K562 (cell line): ENCODE results near the gene HNMT. TPM values are rescaled to one million over a fixed set of nuclear protein-coding genes. Genes with fewer than 3 reads are reported as not detected.

Source experiments
- ATAC-seq: fragments of 200-7000 bp; cut with Tn5 transposase; 3 replicates; pipeline ENCODE4 v1.9.1; 2020; ENCODE audit warnings: moderate library complexity
- Bru-seq: library from RNA; stranded (reverse); fragments of 400-500 nt; gene quantifications from one replicate; lab custom pipeline; 2021; lab: Mats Ljungman, UMichigan
- BruChase-seq, 2 experiments: library from RNA; stranded (reverse); fragments of 400-500 nt; gene quantifications; one replicate each; lab custom pipeline; 2021; lab: Mats Ljungman, UMichigan
- BruUV-seq: library from RNA; stranded (reverse); fragments of 400-500 nt; replicated peaks from 2 replicates; lab custom pipeline; 2021; lab: Mats Ljungman, UMichigan
- CTCF ChIA-PET: fragments of 300-600 bp; formaldehyde crosslinking; extraction: SDS; loops from one replicate; lab custom pipeline; 2021; ENCODE audit warnings: low intra/inter-chr PET ratio; lab: Yijun Ruan, JAX
- POLR2A ChIA-PET: fragments of 300-600, 350-650 bp; sonication (Branson Sonifier 250); formaldehyde crosslinking; extraction: SDS; loops from one replicate; lab custom pipeline; 2021; ENCODE audit warnings: antibody characterized with exemption, inconsistent platforms; lab: Yijun Ruan, JAX
- DNase-seq, 4 experiments: peaks; one replicate each; pipeline versions ENCODE4 v3.0.0 to v3.0.0-alpha.2; 2011 to 2018; ENCODE audit warnings: low spot score in 3 of 4, mixed read lengths in 3 of 4; ENCODE audit errors: extremely low read depth in 1 of 4
- FAIRE-seq: peaks from 2 replicates; lab custom pipeline; 2011; peaks lifted over from hg19 to GRCh38; lab: Jason Lieb, UNC
- H2AFZ ChIP-seq: 2 replicates; pipeline ENCODE4 v1.6.0; 2011; ENCODE audit warnings: low read depth, low read length, control low read depth, inconsistent platforms
- H3K27ac ChIP-seq: fragments of 200-600 bp; 3 replicates; pipeline ENCODE4 v1.8.0; 2011; ENCODE audit warnings: low read depth, mild to moderate bottlenecking, control low read depth, inconsistent platforms, low read length, moderate library complexity, mixed read lengths; ENCODE audit errors: extremely low read depth
- H3K27me3 ChIP-seq, 2 experiments: fragments of 300-600 bp in 1 of 2; 2 replicates in 1 of 2; 3 replicates in 1 of 2; pipeline versions ENCODE4 v1.6.0 to v1.8.0; 2011; ENCODE audit warnings: inconsistent platforms in 2 of 2, low read length in 2 of 2, mild to moderate bottlenecking in 1 of 2, mixed read lengths in 1 of 2, moderate library complexity in 1 of 2; ENCODE audit not compliant: control insufficient read depth in 2 of 2, insufficient read depth in 2 of 2
- H3K36me3 ChIP-seq: fragments of 300-600 bp; 3 replicates; pipeline ENCODE4 v1.8.0; 2011; ENCODE audit warnings: mild to moderate bottlenecking, low read length, inconsistent platforms; ENCODE audit not compliant: control insufficient read depth, insufficient read depth
- H3K4me1 ChIP-seq, 2 experiments: fragments of 200-600 bp in 1 of 2; replicated peaks in 1 of 2; 2 replicates in 1 of 2; 3 replicates in 1 of 2; pipeline versions ENCODE4 v1.5.1 to v1.8.0; 2011; ENCODE audit warnings: inconsistent platforms in 2 of 2, low read length in 2 of 2, mild to moderate bottlenecking in 1 of 2, mixed read lengths in 1 of 2, moderate library complexity in 1 of 2; ENCODE audit not compliant: control insufficient read depth in 2 of 2, insufficient read depth in 2 of 2
- H3K4me2 ChIP-seq: 2 replicates; pipeline ENCODE4 v1.6.1; 2011; ENCODE audit warnings: low read length, control low read depth, inconsistent platforms, mixed read lengths; ENCODE audit not compliant: insufficient read depth
- H3K4me3 ChIP-seq: fragments of 200-600 bp; sonication (generic), shearing (Covaris generic); 2 replicates; pipeline ENCODE4 v1.5.1; 2016; ENCODE audit warnings: control low read depth, inconsistent platforms
- H3K79me2 ChIP-seq: fragments of 200-600 bp; 3 replicates; pipeline ENCODE4 v1.8.0; 2011; ENCODE audit warnings: low read length, inconsistent platforms; ENCODE audit not compliant: control insufficient read depth, insufficient read depth
- H3K9ac ChIP-seq, 2 experiments: 2 replicates each; pipeline versions ENCODE4 v1.6.0 to v1.6.1; 2011; ENCODE audit warnings: low read depth in 2 of 2, low read length in 2 of 2, control low read depth in 1 of 2, inconsistent platforms in 1 of 2, mild to moderate bottlenecking in 1 of 2, mixed read lengths in 1 of 2; ENCODE audit not compliant: insufficient read depth in 1 of 2
- H3K9me1 ChIP-seq: one replicate; pipeline ENCODE4 v1.6.0; 2011; ENCODE audit warnings: inconsistent platforms, mild to moderate bottlenecking, low read length, moderate library complexity; ENCODE audit not compliant: control insufficient read depth, insufficient read depth
- H3K9me3 ChIP-seq: replicated peaks from 2 replicates; pipeline ENCODE4 v1.5.1; 2011; ENCODE audit warnings: low read depth, low read length, inconsistent platforms; ENCODE audit not compliant: control insufficient read depth, insufficient read depth
- H4K20me1 ChIP-seq: replicated peaks from 2 replicates; pipeline ENCODE4 v1.6.1; 2011; ENCODE audit warnings: low read length, inconsistent platforms, mixed read lengths; ENCODE audit not compliant: control insufficient read depth, insufficient read depth
- ARID1B ChIP-seq: fragments of 450-650 bp; IDR thresholded peaks from 2 replicates; pipeline ENCODE4 v1.6.1; 2016; ENCODE audit warnings: antibody characterized with exemption, mild to moderate bottlenecking, inconsistent platforms
- CREM ChIP-seq: IDR thresholded peaks from 2 replicates; pipeline ENCODE4 v1.6.1; 2014; ENCODE audit warnings: antibody characterized with exemption, low read depth
- CXXC5 ChIP-seq: fragments of 250-450 bp; sonication (Bioruptor Pico); IDR thresholded peaks from 2 replicates; pipeline ENCODE4 v1.8.0; 2022; ENCODE audit warnings: inconsistent platforms, mild to moderate bottlenecking, moderate library complexity
- MIER1 ChIP-seq: fragments of 450-650 bp; IDR thresholded peaks from 2 replicates; pipeline ENCODE4 v1.6.1; 2016; ENCODE audit warnings: antibody characterized with exemption, mild to moderate bottlenecking, low read depth
- MXI1 ChIP-seq: IDR thresholded peaks from 2 replicates; pipeline ENCODE4 v1.6.1; 2011; ENCODE audit warnings: low read depth, mild to moderate bottlenecking, improper control_type of control experiment, low read length
- MYNN ChIP-seq, 2 experiments: sonication (generic); formaldehyde crosslinking in 1 of 2; IDR thresholded peaks; 2 replicates each; pipeline versions ENCODE4 v1.5.0 to v1.6.1; 2016 to 2020; ENCODE audit warnings: antibody characterized with exemption in 1 of 2, missing genetic modification reagents in 1 of 2
- POLR3A ChIP-seq: IDR thresholded peaks from 2 replicates; pipeline ENCODE4 v1.6.1; 2011; ENCODE audit warnings: borderline replicate concordance, mild to moderate bottlenecking, moderate library complexity; ENCODE audit not compliant: insufficient read length, insufficient read depth; ENCODE audit errors: extremely low read depth
- RBM25 ChIP-seq: fragments of 200-400 bp; formaldehyde crosslinking; IDR thresholded peaks from 2 replicates; pipeline ENCODE4 v1.6.1; 2018; ENCODE audit warnings: low read length, low read depth, moderate library complexity; ENCODE audit not compliant: severe bottlenecking
- ZBTB1 ChIP-seq: sonication (generic); formaldehyde crosslinking; IDR thresholded peaks from 2 replicates; pipeline ENCODE4 v1.8.1; 2023; ENCODE audit warnings: missing genetic modification reagents, low read depth, mild to moderate bottlenecking, borderline replicate concordance
- ZNF124 ChIP-seq: sonication (generic); formaldehyde crosslinking; IDR thresholded peaks from 2 replicates; pipeline ENCODE4 v1.8.1; 2022; ENCODE audit warnings: missing genetic modification reagents
- ZNF184 ChIP-seq: sonication (generic); formaldehyde crosslinking; IDR thresholded peaks from 2 replicates; pipeline ENCODE4 v1.5.0; 2020; ENCODE audit warnings: missing genetic modification reagents
- ZNF699 ChIP-seq: fragments of 250-450 bp; sonication (Bioruptor Pico); IDR thresholded peaks from 2 replicates; pipeline ENCODE4 v1.8.0; 2021; ENCODE audit warnings: mild to moderate bottlenecking, moderate library complexity; ENCODE audit not compliant: insufficient replicate concordance
- WGBS: fragments of 100-300 bp; shearing (Covaris generic); methylation state at CpG from one replicate; pipeline ENCODE4 v1.1.6; 2016; ENCODE audit warnings: low coverage, mixed read lengths; ENCODE audit not compliant: insufficient coverage; ENCODE audit errors: missing lambda C conversion rate; 5-methylcytosine and 5-hydroxymethylcytosine counted together
- in situ Hi-C: fragments of 300-500 bp; cut with MboI; formaldehyde crosslinking; loops from 4 replicates; pipeline ENCODE4 v1.15.0; 2018; ENCODE audit warnings: inconsistent platforms, mixed read lengths
- intact Hi-C: fragments of 100-400 bp; cut with micrococcal nuclease; formaldehyde crosslinking; loops from 2 replicates; pipeline ENCODE4 v1.14.2; 2022
- long read RNA-seq, 3 experiments: library from polyadenylated mRNA in 2 of 3; library from RNA in 1 of 3; unstranded in 2 of 3; stranded (forward) in 1 of 3; transcript quantifications; one replicate each; pipeline ENCODE4 v2.0.0, GENCODE V29; 2019 to 2022
- polyA minus RNA-seq, 3 experiments: library from RNA; depleted of rRNA, polyadenylated mRNA; stranded (reverse); fragments of >200 nt; gene quantifications; 2 replicates each; pipeline ENCODE4 v1.2.3, GENCODE V29; 2011
- polyA plus RNA-seq, 8 experiments: library from polyadenylated mRNA; depleted of rRNA in 4 of 8; stranded (reverse) in 5 of 8; unstranded in 3 of 8; fragments of >200 nt; fragmentation: Nextera tagmentation in 2 of 8; fragmentation: Illumina TruSeq in 1 of 8; extraction: Ambion mirVana in 2 of 8; extraction: Trizol in 1 of 8; gene quantifications; 2 replicates each; pipeline versions ENCODE4 v1.2.1 to v1.2.3, GENCODE V29; 2011 to 2014; ENCODE audit warnings: inconsistent platforms in 1 of 8, missing spikeins in 1 of 8
- total RNA-seq, 7 experiments: library from RNA; depleted of rRNA in 6 of 7; stranded (reverse); fragments of >200 nt in 6 of 7; fragmentation: Illumina TruSeq in 2 of 7; extraction: Trizol in 2 of 7; gene quantifications; 2 replicates each; pipeline versions ENCODE4 v1.2.1 to v1.2.3, GENCODE V29; 2011 to 2021; ENCODE audit warnings: low replicate concordance in 1 of 7
- TF ChIP-seq, protein P1 (sequence below): fragments of 450-650 bp; IDR thresholded peaks from 2 replicates; pipeline ENCODE4 v1.6.1; 2016; ENCODE audit warnings: low read depth, mild to moderate bottlenecking, moderate library complexity
- TF ChIP-seq, protein P2 (sequence below), 2 experiments: IDR thresholded peaks; 2 replicates each; pipeline ENCODE4 v1.6.1; 2011; ENCODE audit warnings: borderline replicate concordance in 1 of 2, control low read depth in 1 of 2, low read depth in 1 of 2, low read length in 1 of 2, mild to moderate bottlenecking in 1 of 2, mixed read lengths in 1 of 2, moderate library complexity in 1 of 2; ENCODE audit not compliant: insufficient read depth in 1 of 2, insufficient read length in 1 of 2, poor library complexity in 1 of 2, severe bottlenecking in 1 of 2; ENCODE audit errors: extremely low read depth in 1 of 2

The HNMT gene
- total RNA-seq (2011; cell fraction: chromatin; rRNA removed; ENCODE audit: low replicate concordance): 3.5 and 3.7 TPM in 2 replicates
- total RNA-seq (2011; cell fraction: nucleolus; rRNA removed): 1.3 TPM in 1 of 2 replicates, not detected in the other
- total RNA-seq (2011; cell fraction: nucleoplasm; rRNA removed): 0.66 and 1.5 TPM in 2 replicates
- total RNA-seq (2014; rRNA removed): 3.5 and 5.2 TPM in 2 replicates
- 7.6 and 8.5 TPM in 2 replicates for total RNA-seq (2014; rRNA removed; fragmentation: Illumina TruSeq; extraction: Trizol)
- total RNA-seq (2015; rRNA removed; fragmentation: Illumina TruSeq; extraction: Trizol): 10.7 and 12.5 TPM in 2 replicates
- total RNA-seq (2021): 2.8 and 3.1 TPM in 2 replicates
- 2.9 and 10.9 TPM in 2 replicates for polyA plus RNA-seq (2011; rRNA removed)
- polyA plus RNA-seq (2011; cell fraction: cytosol; rRNA removed): 2.3 and 2.6 TPM in 2 replicates
- 1.8 and 2.6 TPM in 2 replicates for polyA plus RNA-seq (2011; cell fraction: nucleus; rRNA removed)
- 7.2 and 12.0 TPM in 2 replicates for polyA plus RNA-seq (2012)
- 4.8 and 5.8 TPM in 2 replicates for polyA plus RNA-seq (2014; fragmentation: Illumina TruSeq; extraction: Trizol)
- 1 to 10 TPM; 5.3 TPM for polyA plus RNA-seq (2014; fragmentation: Nextera tagmentation; extraction: Ambion mirVana)
- 4.9 and 7.3 TPM in 2 replicates for polyA plus RNA-seq (2014; rRNA removed)
- polyA minus RNA-seq (2011; rRNA and poly(A)+ RNA removed): 4.5 and 7.1 TPM in 2 replicates
- 3.3 TPM in 1 of 2 replicates, not detected in the other for polyA minus RNA-seq (2011; cell fraction: cytosol; rRNA and poly(A)+ RNA removed)
- 1.3 and 1.5 TPM in 2 replicates for polyA minus RNA-seq (2011; cell fraction: nucleus; rRNA and poly(A)+ RNA removed)
- percentile 40 among the genes with signal in this experiment for Bru-seq, nascent RNA
- percentile 39 among the genes with signal in this experiment for BruChase-seq, experiment 1, labeled RNA remaining after a 2-hour chase
- percentile 35 among the genes with signal in this experiment for BruChase-seq, experiment 2, labeled RNA remaining after a 6-hour chase
- long read RNA-seq, experiment 1, partial matches to known transcripts: 0 of 3 reads
- long read RNA-seq, experiment 1, other reads (novel, unspliced or antisense): 1 of 3 reads
- long read RNA-seq, experiment 2, partial matches to known transcripts: 0 of 10 reads
- long read RNA-seq, experiment 2, other reads (novel, unspliced or antisense): 6 of 10 reads
- long read RNA-seq, experiment 3, partial matches to known transcripts: 0 of 1 reads
- long read RNA-seq, experiment 3, other reads (novel, unspliced or antisense): 0 of 1 reads

DNA sequence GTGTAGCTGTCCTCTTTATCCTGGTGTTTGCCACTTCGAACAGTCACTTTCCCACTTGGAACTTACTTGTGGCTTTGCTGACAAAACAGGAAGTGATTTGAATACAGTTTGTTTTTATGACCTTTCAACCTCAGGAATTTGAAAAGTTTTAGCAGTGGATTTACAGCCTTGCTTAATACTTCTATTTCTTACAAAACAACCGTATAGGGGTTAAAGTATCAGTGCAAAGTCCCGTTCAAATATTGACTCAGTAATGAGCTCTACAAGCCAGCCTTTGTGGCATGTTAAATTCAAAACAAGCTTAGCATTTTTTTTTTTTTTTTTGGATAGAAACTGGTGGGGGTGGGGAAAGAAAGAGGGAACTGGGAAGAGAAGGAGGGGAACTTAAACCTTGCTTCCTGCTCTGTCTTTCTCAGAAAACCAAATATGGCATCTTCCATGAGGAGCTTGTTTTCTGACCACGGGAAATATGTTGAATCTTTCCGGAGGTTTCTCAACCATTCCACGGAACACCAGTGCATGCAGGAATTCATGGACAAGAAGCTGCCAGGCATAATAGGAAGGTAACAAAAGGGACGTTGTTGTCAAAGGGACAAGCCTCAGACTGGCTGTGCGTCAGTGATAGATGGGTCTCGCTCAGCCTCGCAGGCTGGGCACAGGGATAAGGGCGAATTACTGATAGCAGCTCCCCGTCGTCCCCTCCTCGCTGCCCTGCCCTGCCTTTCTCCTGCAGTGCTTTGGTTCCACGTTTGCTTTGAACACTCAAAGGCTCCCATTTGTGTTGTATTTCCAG is at the start of gene HNMT:
HNMT (plus strand) TSS at position 408 of the 793 bp plus-strand sequence; CDS start at position 427, 19 bp downstream.
- Histone ChIP-seq H2AFZ (peak within 1 kb of the TSS; percentile 94), H3K9me3 (no peaks in the 10 kb centered on the region), H3K36me3 (no peaks in the 10 kb centered on the region), H3K4me1 (peaks cover 3 to 16% of the 10 kb centered on the region in 2 experiments; a peak in 3 of 5 replicates), H3K9ac (peak within 1 kb of the TSS; percentile 59 to 79; a peak in 3 of 4 replicates), H3K79me2 (no peaks in the 10 kb centered on the region), H3K4me3 (peak within 1 kb of the TSS; percentile 38), H4K20me1 (no peaks in the 10 kb centered on the region), H3K4me2 (peak within 1 kb of the TSS; percentile 84), H3K9me1 (no peaks in the 10 kb centered on the region), H3K27me3 (no peaks in the 10 kb centered on the region), H3K27ac (peak within 1 kb of the TSS; percentile 80)
- intact Hi-C loops: loop anchor here (2.0 kb wide), 1 partner anchor 95 kb away; no protein-coding TSS in a partner anchor
- CTCF ChIA-PET: interaction anchor here (0.6 to 0.7 kb wide), 2 partner anchors 19 to 299 kb away, joined by 4 read pairs; no protein-coding TSS in a partner anchor
- FAIRE-seq: peak; percentile 77
- peak; percentile 92 for ATAC-seq
- in situ Hi-C loops: no loop called here
- peak; percentile 54 to 80 (median 64) for DNase-seq
- TSS peak; percentile 68 for BruUV-seq
- 2% methylated on average over 15 of the region's 15 CpGs for WGBS
- POLR2A ChIA-PET: interaction anchor here (0.6 to 2.0 kb wide), 7 partner anchors 8 to 89 kb away, joined by 3 to 6 read pairs (median 3); no protein-coding TSS in a partner anchor
- TF ChIP-seq MIER1 (no peak), RBM25 (no peak), ZBTB1 (CRISPR knock-in tag) (no peak), POLR3A (no peak), CREM (peak; percentile 71), ZNF184 (CRISPR knock-in tag) (no peak), MYNN (IDR thresholded peaks at IDR 0.05) (peak; percentile 80), MYNN (CRISPR knock-in tag; IDR thresholded peaks at IDR 0.05) (no peak), CXXC5 (CRISPR knock-in tag) (0 out of 2 replicates have a peak, but pooled peaks have one; percentile 47), ARID1B (peak; percentile 88), MXI1 (no peak), ZNF124 (CRISPR knock-in tag) (no peak), ZNF699 (CRISPR knock-in tag) (no peak)
- TF ChIP-seq, protein P1, sequence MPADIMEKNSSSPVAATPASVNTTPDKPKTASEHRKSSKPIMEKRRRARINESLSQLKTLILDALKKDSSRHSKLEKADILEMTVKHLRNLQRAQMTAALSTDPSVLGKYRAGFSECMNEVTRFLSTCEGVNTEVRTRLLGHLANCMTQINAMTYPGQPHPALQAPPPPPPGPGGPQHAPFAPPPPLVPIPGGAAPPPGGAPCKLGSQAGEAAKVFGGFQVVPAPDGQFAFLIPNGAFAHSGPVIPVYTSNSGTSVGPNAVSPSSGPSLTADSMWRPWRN: no peak
- TF ChIP-seq, protein P2, sequence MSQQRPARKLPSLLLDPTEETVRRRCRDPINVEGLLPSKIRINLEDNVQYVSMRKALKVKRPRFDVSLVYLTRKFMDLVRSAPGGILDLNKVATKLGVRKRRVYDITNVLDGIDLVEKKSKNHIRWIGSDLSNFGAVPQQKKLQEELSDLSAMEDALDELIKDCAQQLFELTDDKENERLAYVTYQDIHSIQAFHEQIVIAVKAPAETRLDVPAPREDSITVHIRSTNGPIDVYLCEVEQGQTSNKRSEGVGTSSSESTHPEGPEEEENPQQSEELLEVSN (IDR thresholded peaks at IDR 0.05; ENCODE audit: borderline replicate concordance in 1 of 2, extremely low read depth in 1 of 2, insufficient read depth in 1 of 2, insufficient read length in 1 of 2, low read depth in 1 of 2, low read length in 1 of 2, poor library complexity in 1 of 2, severe bottlenecking in 1 of 2): no peak
